Activated T-cell treated with anti-CD3 and anti-CD28 coated beads, Interleukin-2, amount 50 U/mL, for 1 hour (primary cell): ENCODE results near the gene WNT1.

Experiments used
- DNase-seq: peaks from one replicate; pipeline ENCODE4 v3.0.0-alpha.2; 2020

WNT1 gene

GRCh38 chr12:49012739-49013138 lies 34.6 kb downstream of the WNT1 start:
- no peak for DNase-seq

GRCh38 chr12:49013428-49013827 lies 35.3 kb downstream of the WNT1 start:
- no peak for DNase-seq

GRCh38 chr12:49014547-49014946 lies 36.4 kb downstream of the WNT1 start:
- DNase-seq, result no peak

- no peak for DNase-seq
These were observed 37.1 kb downstream of the WNT1 start for GRCh38 chr12:49015196-49015595.

GRCh38 chr12:49017891-49018260 lies 39.8 kb downstream of the WNT1 start:
- DNase-seq, result no peak

- peak; percentile 97 for DNase-seq
These were observed 40.4 kb downstream of the WNT1 start, which contains the start of gene PRKAG1 for GRCh38 chr12:49018261-49019119. Gene PRKAG1, minus strand, starts transcription at chr12:49018776. Its CDS starts 36 bp downstream, at chr12:49018740.

GRCh38 chr12:49019120-49019430 lies 41.0 kb downstream of the WNT1 start:
- no peak for DNase-seq

- DNase-seq, result peak; percentile 57
These were observed 41.6 kb downstream of the WNT1 start for GRCh38 chr12:49019443-49020324.

GRCh38 chr12:49020441-49020840 lies 42.3 kb downstream of the WNT1 start:
- DNase-seq, result peak; percentile 16

- DNase-seq, result peak; percentile 16
These were observed 43.3 kb downstream of the WNT1 start for GRCh38 chr12:49021292-49021915.

GRCh38 chr12:49022558-49023178 lies 44.5 kb downstream of the WNT1 start:
- no peak for DNase-seq

GRCh38 chr12:49023812-49024211 lies 45.7 kb downstream of the WNT1 start:
- DNase-seq, result no peak

GRCh38 chr12:49024543-49024942 lies 46.4 kb downstream of the WNT1 start:
- no peak for DNase-seq

GRCh38 chr12:49025463-49025862 lies 47.3 kb downstream of the WNT1 start:
- DNase-seq, result no peak

GRCh38 chr12:49026101-49026500 lies 48.0 kb downstream of the WNT1 start:
- no peak for DNase-seq

GRCh38 chr12:49026678-49027480 lies 48.8 kb downstream of the WNT1 start:
- DNase-seq, result no peak

- DNase-seq, result no peak
These were observed 49.9 kb downstream of the WNT1 start for GRCh38 chr12:49027846-49028555.

- DNase-seq, result no peak
These were observed 50.6 kb downstream of the WNT1 start for GRCh38 chr12:49028666-49029275.

GRCh38 chr12:49030119-49030518 lies 52.0 kb downstream of the WNT1 start:
- no peak for DNase-seq

GRCh38 chr12:49030714-49031572 lies 52.8 kb downstream of the WNT1 start:
- no peak for DNase-seq
